ENCODE results near the gene CLDN14.

Gene CLDN14

GRCh38 chr21:36446301-36446700 is 33.6 kb downstream of the CLDN14 start:
- Histone ChIP-seq H3K27ac (ENCODE audit: low read length) (no peak overlapping the region), H3K9me2 (replicated peaks; ENCODE audit: insufficient read depth, low read length) (no peaks in the 10 kb centered on the region), H3K4me1 (ENCODE audit: low read length) (no peaks in the 10 kb centered on the region), H3K27me3 (replicated peaks; ENCODE audit: insufficient read depth, low read length) (no peaks in the 10 kb centered on the region), H3K4me2 (ENCODE audit: low read depth, low read length) (no peak overlapping the region), H3K9me3 (replicated peaks; ENCODE audit: insufficient read depth, low read length) (no peaks in the 10 kb centered on the region), H4K20me1 (ENCODE audit: insufficient read depth, low read length) (no peaks in the 10 kb centered on the region), H3K9ac (ENCODE audit: low read length) (no peak overlapping the region), H3K79me2 (ENCODE audit: low read length) (no peaks in the 10 kb centered on the region), H2AFZ (ENCODE audit: low read length) (no peak overlapping the region), H3K4me3 (ENCODE audit: low read length) (no peak overlapping the region), H3K36me3 (replicated peaks; ENCODE audit: insufficient read depth, low read length) (no peaks in the 10 kb centered on the region), H3F3A (ENCODE audit: insufficient read depth, low read length) (no peaks in the 10 kb centered on the region)
- DNase-seq = no peak
- TF ChIP-seq EZH2phosphoT487 (IDR thresholded peaks at IDR 0.05; ENCODE audit: low read length) = no peak

GRCh38 chr21:36441715-36442114 is 38.2 kb downstream of the CLDN14 start:
- Histone ChIP-seq H3K79me2 (ENCODE audit: low read length) (no peaks in the 10 kb centered on the region), H3K9ac (ENCODE audit: low read length) (no peak overlapping the region), H3K4me1 (ENCODE audit: low read length) (no peaks in the 10 kb centered on the region), H3K27me3 (replicated peaks; ENCODE audit: insufficient read depth, low read length) (no peaks in the 10 kb centered on the region), H3K4me3 (ENCODE audit: low read length) (no peak overlapping the region), H3K9me3 (replicated peaks; ENCODE audit: insufficient read depth, low read length) (no peaks in the 10 kb centered on the region), H3F3A (ENCODE audit: insufficient read depth, low read length) (no peaks in the 10 kb centered on the region), H3K27ac (ENCODE audit: low read length) (no peak overlapping the region), H3K4me2 (ENCODE audit: low read depth, low read length) (no peak overlapping the region), H3K36me3 (replicated peaks; ENCODE audit: insufficient read depth, low read length) (no peaks in the 10 kb centered on the region), H3K9me2 (replicated peaks; ENCODE audit: insufficient read depth, low read length) (no peaks in the 10 kb centered on the region), H2AFZ (ENCODE audit: low read length) (no peak overlapping the region), H4K20me1 (ENCODE audit: insufficient read depth, low read length) (no peaks in the 10 kb centered on the region)
- TF ChIP-seq EZH2 (optimal IDR thresholded peaks at IDR 0.05; ENCODE audit: low read depth, low read length) = no peak
- no peak for TF ChIP-seq EZH2phosphoT487 (IDR thresholded peaks at IDR 0.05; ENCODE audit: low read length)
- no peak for TF ChIP-seq CTCF (IDR thresholded peaks at IDR 0.05; ENCODE audit: low read length)
- DNase-seq = no peak

GRCh38 chr21:36437745-36438128 is 42.2 kb downstream of the CLDN14 start:
- Histone ChIP-seq H3K9me2 (replicated peaks; ENCODE audit: insufficient read depth, low read length) (no peaks in the 10 kb centered on the region), H3K27ac (ENCODE audit: low read length) (no peak overlapping the region), H3K27me3 (replicated peaks; ENCODE audit: insufficient read depth, low read length) (no peaks in the 10 kb centered on the region), H3F3A (ENCODE audit: insufficient read depth, low read length) (no peaks in the 10 kb centered on the region), H3K4me2 (ENCODE audit: low read depth, low read length) (no peak overlapping the region), H4K20me1 (ENCODE audit: insufficient read depth, low read length) (no peaks in the 10 kb centered on the region), H3K4me1 (ENCODE audit: low read length) (no peaks in the 10 kb centered on the region), H3K9ac (ENCODE audit: low read length) (no peak overlapping the region), H3K9me3 (replicated peaks; ENCODE audit: insufficient read depth, low read length) (no peaks in the 10 kb centered on the region), H2AFZ (ENCODE audit: low read length) (no peak overlapping the region), H3K79me2 (ENCODE audit: low read length) (no peaks in the 10 kb centered on the region), H3K36me3 (replicated peaks; ENCODE audit: insufficient read depth, low read length) (no peaks in the 10 kb centered on the region), H3K4me3 (ENCODE audit: low read length) (no peak overlapping the region)
- TF ChIP-seq EZH2 (optimal IDR thresholded peaks at IDR 0.05; ENCODE audit: low read depth, low read length) = no peak
- TF ChIP-seq EZH2phosphoT487 (IDR thresholded peaks at IDR 0.05; ENCODE audit: low read length) = no peak
- no peak for TF ChIP-seq CTCF (IDR thresholded peaks at IDR 0.05; ENCODE audit: low read length)
- DNase-seq = no peak

- no peak for DNase-seq
- Histone ChIP-seq H3K27ac (ENCODE audit: low read length) (no peak overlapping the region), H4K20me1 (ENCODE audit: insufficient read depth, low read length) (no peaks in the 10 kb centered on the region), H3K9ac (ENCODE audit: low read length) (no peak overlapping the region), H3F3A (ENCODE audit: insufficient read depth, low read length) (no peaks in the 10 kb centered on the region), H2AFZ (ENCODE audit: low read length) (no peak overlapping the region), H3K27me3 (replicated peaks; ENCODE audit: insufficient read depth, low read length) (no peaks in the 10 kb centered on the region), H3K36me3 (replicated peaks; ENCODE audit: insufficient read depth, low read length) (no peaks in the 10 kb centered on the region), H3K79me2 (ENCODE audit: low read length) (no peaks in the 10 kb centered on the region), H3K4me3 (ENCODE audit: low read length) (no peak overlapping the region), H3K4me2 (ENCODE audit: low read depth, low read length) (no peak overlapping the region), H3K9me2 (replicated peaks; ENCODE audit: insufficient read depth, low read length) (no peaks in the 10 kb centered on the region), H3K9me3 (replicated peaks; ENCODE audit: insufficient read depth, low read length) (no peaks in the 10 kb centered on the region), H3K4me1 (ENCODE audit: low read length) (no peaks in the 10 kb centered on the region)
- no peak for TF ChIP-seq CTCF (IDR thresholded peaks at IDR 0.05; ENCODE audit: low read length)
- TF ChIP-seq EZH2 (optimal IDR thresholded peaks at IDR 0.05; ENCODE audit: low read depth, low read length) = no peak
- no peak for TF ChIP-seq EZH2phosphoT487 (IDR thresholded peaks at IDR 0.05; ENCODE audit: low read length)
These were observed 42.8 kb downstream of the CLDN14 start for GRCh38 chr21:36436829-36437744.
